ENCODE results near the gene ADGRD1. TPM values are rescaled to one million over a fixed set of nuclear protein-coding genes. Genes with fewer than 3 reads are reported as not detected.
"Not testable (repeated sequence)": the region's sequence is repeated elsewhere in the genome, so short reads cannot be mapped to it uniquely, and the experiment has no call there.

ADGRD1 gene
- total RNA-seq, 8 experiments from 2014 or later, result 0.67 to 25.2 (median 2.9) TPM

DNA sequence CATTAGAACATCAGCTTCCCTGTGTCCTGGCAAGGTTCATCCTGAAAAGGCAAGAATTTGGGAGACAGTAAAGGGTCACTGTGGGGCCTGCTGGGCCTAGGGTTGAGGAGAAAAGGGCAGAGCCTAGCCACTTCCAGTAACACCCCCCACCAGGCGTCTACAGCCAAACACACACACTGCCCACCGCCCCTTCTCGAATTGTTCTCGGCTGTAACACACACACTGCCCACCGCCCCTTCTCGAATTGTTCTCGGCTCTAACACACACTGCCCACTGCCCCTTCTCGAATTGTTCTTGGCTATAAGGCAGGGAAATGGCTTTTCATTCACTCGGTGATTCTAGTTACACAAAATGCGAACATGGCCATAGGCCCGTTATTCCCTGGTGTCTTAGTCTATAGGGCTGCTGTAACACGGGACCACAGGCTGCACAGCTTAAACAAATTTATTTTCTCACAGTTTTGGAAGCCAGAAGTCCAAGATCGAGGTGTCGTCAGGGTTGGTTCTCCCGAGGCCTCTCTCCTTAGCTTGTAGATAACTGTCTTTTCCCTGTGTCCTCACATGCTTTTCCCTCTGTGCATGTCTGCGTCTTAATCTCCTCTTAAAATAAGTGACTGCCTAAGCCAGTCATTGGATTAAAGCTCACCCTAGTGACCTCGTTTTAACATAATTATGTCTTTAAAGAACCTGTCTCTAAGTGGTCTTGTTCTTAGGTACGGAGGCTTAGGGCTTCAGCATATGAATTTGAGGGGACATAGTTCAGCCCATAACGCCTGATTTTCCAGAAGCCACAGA lies 171.0 kb downstream of the ADGRD1 start:
- Histone ChIP-seq H3K4me3 (no peak overlapping the region), H3K27ac (no peak overlapping the region), H3K4me1 (replicated peaks in 1 of 2) (peaks cover 4 to 8% of the 10 kb centered on the region in 2 donors)
- in situ Hi-C loops (cut with MboI; ENCODE audit: low pct_unique_long_range_greater_than_20kb in 2 of 9, low sequenced_read_pairs in 9 of 9, unreplicated experiment in 9 of 9), result loop anchor here in 5 of 9 experiments (25.0 kb wide), 4 partner anchors 187 to 713 kb away; partner anchors contain the start of genes MMP17 (in 1 of the 5) and SFSWAP (in 1 of the 5)
- 57 to 93% (median 81%) methylated on average over 2 to 8 of the region's 19 CpGs; no CpG with 5 or more reads in 1 of the 10 experiments for WGBS, 10 experiments
- ATAC-seq (replicated peaks in 6 of 8), result no peak

GRCh38 chr12:131126662-131127173 lies 173.0 kb downstream of the ADGRD1 start:
- Histone ChIP-seq H3K4me3 (no peak overlapping the region), H3K27ac (no peak overlapping the region), H3K4me1 (replicated peaks in 1 of 2) (peaks cover 24 to 28% of the 10 kb centered on the region in 2 donors)
- 38 to 100% (median 93%) methylated on average over 1 to 7 of the region's 7 CpGs; no CpG with 5 or more reads in 1 of the 10 experiments for WGBS, 10 experiments
- in situ Hi-C loops (cut with MboI; ENCODE audit: low pct_unique_long_range_greater_than_20kb in 2 of 9, low sequenced_read_pairs in 9 of 9, unreplicated experiment in 9 of 9), result loop anchor here in 1 of 9 experiments (25.0 kb wide), 1 partner anchor 214 kb away; no protein-coding TSS in a partner anchor
- ATAC-seq (replicated peaks in 6 of 8), result no peak

DNA sequence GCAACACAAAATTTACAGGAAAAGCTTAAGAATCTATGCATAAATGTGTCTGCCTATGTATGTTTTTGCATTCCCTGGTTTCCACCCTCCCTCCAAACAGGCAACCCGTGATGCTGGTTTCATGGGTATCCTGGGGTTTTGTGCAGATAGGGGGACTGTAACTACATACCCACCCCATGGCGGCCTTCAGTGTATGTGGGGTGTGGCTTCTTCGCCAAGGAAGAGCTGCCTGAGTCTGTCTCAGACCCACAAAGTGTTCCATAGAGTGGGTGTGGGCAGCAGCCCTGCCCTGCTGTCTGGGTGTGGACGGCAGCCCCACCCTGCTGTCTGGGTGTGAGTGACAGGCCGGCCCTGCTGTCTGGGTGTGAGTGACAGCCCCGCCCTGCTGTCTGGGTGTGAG lies 174.8 kb downstream of the ADGRD1 start:
- 80 to 100% (median 92%) methylated on average over 1 to 3 of the region's 6 CpGs; no CpG with 5 or more reads in 4 of the 10 experiments for WGBS, 10 experiments
- Histone ChIP-seq H3K4me1 (replicated peaks in 1 of 2) (peaks cover 42 to 43% of the 10 kb centered on the region in 2 donors), H3K4me3 (no peak overlapping the region), H3K27ac (no peak overlapping the region)
- in situ Hi-C loops (cut with MboI; ENCODE audit: low pct_unique_long_range_greater_than_20kb in 2 of 9, low sequenced_read_pairs in 9 of 9, unreplicated experiment in 9 of 9), result loop anchor here in 1 of 9 experiments (25.0 kb wide), 1 partner anchor 216 kb away; no protein-coding TSS in a partner anchor
- no peak for ATAC-seq (replicated peaks in 6 of 8)

- Histone ChIP-seq H3K4me1 (replicated peaks in 1 of 2) (peaks cover 45 to 48% of the 10 kb centered on the region in 2 donors), H3K27ac (peak overlapping the region in 1 of 2 donors; percentile 63)
- 17 to 80% methylated on average over 1 of the region's 20 CpGs; no CpG with 5 or more reads in 8 of the 10 experiments for WGBS, 10 experiments
- ATAC-seq (replicated peaks in 6 of 8); H3K4me3 ChIP-seq: not testable (repeated sequence)
- in situ Hi-C loops (cut with MboI; ENCODE audit: low pct_unique_long_range_greater_than_20kb in 2 of 9, low sequenced_read_pairs in 9 of 9, unreplicated experiment in 9 of 9), result loop anchor here in 1 of 9 experiments (25.0 kb wide), 1 partner anchor 217 kb away; no protein-coding TSS in a partner anchor
Observed at GRCh38 chr12:131128966-131129619, 175.4 kb downstream of the ADGRD1 start.

DNA sequence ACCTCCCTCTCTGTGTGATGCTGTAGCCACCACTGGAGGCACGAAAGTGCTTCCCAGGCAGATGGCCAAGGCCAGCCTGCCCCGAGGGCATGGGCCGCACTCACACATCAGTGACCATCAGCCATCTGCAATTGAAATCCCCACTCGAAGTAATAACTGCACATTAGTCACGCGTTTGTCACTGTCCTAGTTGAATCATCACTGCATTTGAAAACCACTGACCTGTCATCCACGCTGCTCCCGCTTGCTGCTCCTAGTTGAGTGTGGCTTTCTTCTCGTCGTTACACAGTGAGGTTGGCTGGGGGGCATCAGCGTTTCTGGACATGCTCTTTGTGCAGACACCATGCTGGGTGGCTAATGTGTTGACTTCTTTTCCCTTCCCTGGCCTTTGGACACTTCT lies 176.1 kb downstream of the ADGRD1 start:
- Histone ChIP-seq H3K4me3 (no peak overlapping the region), H3K27ac (peak overlapping the region; percentile 29 to 63), H3K4me1 (replicated peaks in 1 of 2) (peaks cover 45 to 48% of the 10 kb centered on the region in 2 donors)
- in situ Hi-C loops (cut with MboI; ENCODE audit: low pct_unique_long_range_greater_than_20kb in 2 of 9, low sequenced_read_pairs in 9 of 9, unreplicated experiment in 9 of 9), result loop anchor here in 1 of 9 experiments (25.0 kb wide), 1 partner anchor 218 kb away; no protein-coding TSS in a partner anchor
- WGBS, 10 experiments, result 7 to 88% (median 42%) methylated on average over 1 to 10 of the region's 11 CpGs; no CpG with 5 or more reads in 1 of the 10 experiments
- peak; percentile 37 to 78 (median 45) for ATAC-seq (replicated peaks in 6 of 8)

GRCh38 chr12:131130311-131130911 lies 176.7 kb downstream of the ADGRD1 start:
- Histone ChIP-seq H3K4me3 (no peak overlapping the region), H3K27ac (peak overlapping the region; percentile 29 to 63), H3K4me1 (replicated peaks in 1 of 2) (peaks cover 45 to 48% of the 10 kb centered on the region in 2 donors)
- in situ Hi-C loops (cut with MboI; ENCODE audit: low pct_unique_long_range_greater_than_20kb in 2 of 9, low sequenced_read_pairs in 9 of 9, unreplicated experiment in 9 of 9), result loop anchor here in 1 of 9 experiments (25.0 kb wide), 1 partner anchor 218 kb away; no protein-coding TSS in a partner anchor
- 80 to 98% (median 87%) methylated on average over 1 to 12 of the region's 30 CpGs; no CpG with 5 or more reads in 5 of the 10 experiments for WGBS, 10 experiments
- no peak for ATAC-seq (replicated peaks in 6 of 8)

DNA sequence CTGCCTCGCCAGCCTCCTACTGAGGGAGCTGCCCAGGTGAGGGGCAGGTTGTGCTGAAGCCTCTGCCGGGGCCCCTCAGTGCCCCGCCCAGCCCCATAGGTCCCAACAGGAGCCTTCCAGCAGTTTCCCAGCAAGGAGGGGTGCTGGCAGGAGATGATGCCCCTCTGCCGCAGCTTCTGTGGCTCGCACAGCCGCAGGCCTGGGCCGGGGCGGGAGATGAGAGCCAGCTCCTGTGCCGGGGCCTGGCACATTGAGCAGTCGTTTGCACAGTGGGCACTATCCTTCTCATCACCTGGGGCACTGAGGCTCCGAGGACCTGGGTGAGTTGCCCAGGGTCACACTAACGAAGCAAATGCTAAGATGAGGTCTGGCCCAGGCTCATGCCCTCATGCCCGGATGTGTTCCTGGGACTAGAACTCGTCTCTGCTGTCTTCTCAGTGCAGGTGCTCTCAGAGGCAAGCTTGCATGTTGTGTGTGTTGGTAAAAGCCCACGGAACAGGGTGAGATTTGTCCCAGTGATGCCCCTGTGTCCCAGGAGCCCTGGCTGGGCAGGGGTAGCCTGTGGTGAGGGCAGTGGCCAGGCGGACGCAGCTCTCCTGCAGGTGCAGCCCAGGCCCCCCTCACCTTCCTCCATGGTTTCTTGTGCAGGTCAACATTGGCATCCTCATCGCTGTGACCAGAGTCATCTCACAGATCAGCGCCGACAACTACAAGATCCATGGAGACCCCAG lies 177.5 kb downstream of the ADGRD1 start:
- H3K4me3 ChIP-seq, result no peak overlapping the region
- no peak for ATAC-seq (replicated peaks in 6 of 8)
- in situ Hi-C loops (cut with MboI; ENCODE audit: low pct_unique_long_range_greater_than_20kb in 2 of 9, low sequenced_read_pairs in 9 of 9, unreplicated experiment in 9 of 9), result loop anchor here in 1 of 9 experiments (25.0 kb wide), 1 partner anchor 219 kb away; no protein-coding TSS in a partner anchor
- H3K27ac ChIP-seq, result peak overlapping the region; percentile 60 to 66
- peaks cover 45 to 48% of the 10 kb centered on the region in 2 donors for H3K4me1 ChIP-seq (replicated peaks in 1 of 2)
- 29 to 100% (median 96%) methylated on average over 1 to 4 of the region's 20 CpGs; no CpG with 5 or more reads in 6 of the 10 experiments for WGBS, 10 experiments

- WGBS, 10 experiments, result 83% methylated on average over 1 of the region's 10 CpGs; no CpG with 5 or more reads in 9 of the 10 experiments
- Histone ChIP-seq H3K4me3 (no peak overlapping the region), H3K27ac (peak overlapping the region; percentile 60 to 66), H3K4me1 (replicated peaks in 1 of 2) (peaks cover 45 to 48% of the 10 kb centered on the region in 2 donors)
- no peak for ATAC-seq (replicated peaks in 6 of 8)
- in situ Hi-C loops (cut with MboI; ENCODE audit: low pct_unique_long_range_greater_than_20kb in 2 of 9, low sequenced_read_pairs in 9 of 9, unreplicated experiment in 9 of 9), result loop anchor here in 1 of 9 experiments (25.0 kb wide), 1 partner anchor 219 kb away; no protein-coding TSS in a partner anchor
Observed at GRCh38 chr12:131131808-131132117, 178.1 kb downstream of the ADGRD1 start.

- peak; percentile 70 to 91 (median 80) for ATAC-seq (replicated peaks in 6 of 8)
- Histone ChIP-seq H3K27ac (peak overlapping the region; percentile 66 to 74), H3K4me1 (replicated peaks in 1 of 2) (peaks cover 45 to 50% of the 10 kb centered on the region in 2 donors), H3K4me3 (no peak overlapping the region)
- in situ Hi-C loops (cut with MboI; ENCODE audit: low pct_unique_long_range_greater_than_20kb in 2 of 9, low sequenced_read_pairs in 9 of 9, unreplicated experiment in 9 of 9), result loop anchor here in 1 of 9 experiments (25.0 kb wide), 1 partner anchor 220 kb away; no protein-coding TSS in a partner anchor
- 0 to 100% (median 19%) methylated on average over 1 to 7 of the region's 29 CpGs; no CpG with 5 or more reads in 4 of the 10 experiments for WGBS, 10 experiments
Observed at GRCh38 chr12:131132118-131132892, 178.6 kb downstream of the ADGRD1 start.

DNA sequence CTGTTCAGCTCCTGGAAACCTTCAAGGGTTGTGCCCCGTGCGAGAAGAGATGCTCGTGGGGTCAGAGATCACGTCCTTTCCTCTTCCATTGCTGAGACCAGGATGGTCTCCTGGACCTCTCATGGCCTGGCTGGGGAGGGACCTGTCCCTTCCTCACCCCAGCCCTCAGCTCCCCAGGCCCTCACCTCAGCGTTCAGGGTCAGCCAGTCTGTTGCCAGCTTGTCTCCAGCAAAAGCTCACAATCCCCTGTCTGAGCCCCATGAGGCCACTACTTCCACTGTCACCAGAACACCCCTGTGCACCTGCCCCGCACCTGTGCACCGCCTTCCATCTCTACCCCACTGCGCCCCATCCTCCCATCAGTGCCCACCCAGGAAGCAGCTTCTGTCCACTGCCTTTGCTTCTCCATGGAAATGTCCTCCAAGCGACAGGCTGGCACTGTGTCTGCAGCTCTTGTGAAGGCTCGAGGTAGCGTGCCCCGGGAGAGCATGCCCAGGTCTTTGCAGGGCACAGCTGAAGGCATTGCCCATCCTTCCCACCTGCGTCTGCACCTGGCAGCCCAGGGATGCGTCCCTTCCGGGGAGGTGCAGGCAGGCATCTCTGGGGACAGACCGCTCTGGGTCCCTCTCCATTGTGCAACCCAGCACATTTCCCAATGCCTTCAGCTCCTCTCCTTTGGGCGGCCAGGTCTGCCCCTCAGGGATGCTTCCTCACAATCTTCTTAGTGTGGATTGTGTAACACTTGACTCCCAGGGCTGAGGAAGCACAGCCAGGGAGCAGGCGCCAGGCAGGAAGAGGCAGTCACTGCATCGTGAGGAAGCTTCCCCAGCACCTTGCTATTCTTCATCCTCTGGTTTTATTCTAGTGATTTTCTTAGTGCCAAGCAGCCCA lies 179.6 kb downstream of the ADGRD1 start:
- in situ Hi-C loops (cut with MboI; ENCODE audit: low pct_unique_long_range_greater_than_20kb in 2 of 9, low sequenced_read_pairs in 9 of 9, unreplicated experiment in 9 of 9), result loop anchor here in 1 of 9 experiments (25.0 kb wide), 1 partner anchor 221 kb away; no protein-coding TSS in a partner anchor
- peaks cover 50 to 52% of the 10 kb centered on the region in 2 donors for H3K4me1 ChIP-seq (replicated peaks in 1 of 2)

More for the DNA sequence above, 179.6 kb downstream of the ADGRD1 start:
- WGBS, 10 experiments, result 66 to 82% (median 80%) methylated on average over 1 to 5 of the region's 19 CpGs; no CpG with 5 or more reads in 5 of the 10 experiments
- H3K27ac ChIP-seq, result peak overlapping the region in 1 of 2 donors; percentile 74
- no peak overlapping the region for H3K4me3 ChIP-seq
- ATAC-seq (replicated peaks in 6 of 8), result no peak
